Pancreas (tissue), 10 donors: ENCODE data around the gene JSRP1. TPM values are rescaled to one million over a fixed set of nuclear protein-coding genes. Genes with fewer than 3 reads are reported as not detected.
A peak's percentile ranks its signal among the peaks of the same experiment; 100 is the strongest.

Experiments
- ATAC-seq, 4 donors: fragments of 200-7000 bp; cut with Tn5 transposase; one replicate each; pipeline versions ENCODE4 v1.8.0 to v1.9.1; 2020; ENCODE audit warnings: mild to moderate bottlenecking in 4 of 4, moderate library complexity in 4 of 4
- DNase-seq, 6 donors: peaks; one replicate each; pipeline ENCODE4 v3.0.0-alpha.2; 2020
- FAIRE-seq: peaks from 2 replicates; lab custom pipeline; 2012; peaks lifted over from hg19 to GRCh38; lab: Jason Lieb, UNC
- H3K27ac ChIP-seq, 4 donors: fragments of 200-600 bp; sonication (generic); 1 replicate in 3 of 4; 2 replicates in 1 of 4; pipeline versions ENCODE4 v1.5.0 to v1.8.0; 2020
- H3K27me3 ChIP-seq, 4 donors: fragments of 200-600 bp; one replicate each; pipeline ENCODE4 v1.8.0; 2021
- H3K36me3 ChIP-seq, 3 donors: fragments of 200-600 bp; sonication (generic) in 1 of 3; one replicate each; pipeline versions ENCODE4 v1.5.0 to v1.8.0; 2020 to 2021
- H3K4me1 ChIP-seq, 3 donors: fragments of 200-600 bp; one replicate each; pipeline ENCODE4 v1.8.0; 2021
- H3K4me3 ChIP-seq, 4 donors: fragments of 200-600 bp; sonication (generic) in 2 of 4; one replicate each; pipeline versions ENCODE4 v1.5.0 to v1.8.0; 2020 to 2021
- H3K9me3 ChIP-seq, 4 donors: fragments of 200-600 bp; one replicate each; pipeline ENCODE4 v1.8.0; 2021
- CTCF ChIP-seq, 4 donors: fragments of 200-600 bp; sonication (generic) in 3 of 4; IDR thresholded peaks; one replicate each; pipeline versions ENCODE4 v1.5.0 to v1.8.0; 2021; ENCODE audit warnings: antibody characterized with exemption in 4 of 4
- WGBS, 2 donors: extraction: QIAGEN DNeasy Blood & Tissue Kit; methylation state at CpG; one replicate each; pipeline ENCODE4 v1.1.7; 2013; 5-methylcytosine and 5-hydroxymethylcytosine counted together
- intact Hi-C, 3 donors: fragments of 100-400 bp; cut with DNase I; formaldehyde crosslinking; loops; one replicate each; pipeline versions ENCODE4 v1.11.1 to v1.14.2; 2022
- polyA plus RNA-seq, 2 donors: library from polyadenylated mRNA; stranded (reverse); fragments of 200-250 nt; gene quantifications; one replicate each; pipeline ENCODE4 v1.2.3, GENCODE V29; 2013
- total RNA-seq, 6 donors: library from RNA; stranded (reverse); fragmentation: NEBNext Ultra II Directional in 4 of 6; extraction: Animal tissue kit (Norgen Biotek cat#: 25700) in 4 of 6; gene quantifications; one replicate each; pipeline versions ENCODE4 v1.2.1 to v1.2.4, GENCODE V29; 2021 to 2023
- donor health status: healthy with polysubstance abuse.
- donor health status: DM: no; HTN: no; CAD: no; lungs with moderate emphysema.
- donor health status: DM: no; HTN: no; CAD: no.
- donor health status: control.
- donor health status: control.
- donor health status: Bipolar disorder and iron deficiency.
- donor health status: DM: yes; HTN: yes; CAD: no.
- donor health status: DM: no; HTN: no; CAD: no.
- donor health status: DM: no; HTN: no; CAD: no.
- donor health status: DM: yes; HTN: yes; CAD: no.

JSRP1 gene
- total and polyA plus RNA-seq, 8 donors = 0.29 to 4.0 (median 1.0) TPM; not detected in 2

- DNase-seq (peak in 2 of 6 donors; percentile 23 to 47), FAIRE-seq (no peak), ATAC-seq (no peak)
- 22 to 41% methylated on average over 34 of the region's 34 CpGs for WGBS, 2 donors
- peak overlapping the region in 3 of 4 donors; percentile 7 to 64 (median 41) for H3K27ac ChIP-seq
- peak overlapping the region in 2 of 4 donors; percentile 25 to 33 for H3K4me3 ChIP-seq
- no peaks in the 10 kb centered on the region for H3K9me3 ChIP-seq
- peaks cover 4 to 19% (median 19%) of the 10 kb centered on the region in 3 donors for H3K36me3 ChIP-seq
- peaks cover 12 to 42% (median 31%) of the 10 kb centered on the region in 3 donors for H3K4me1 ChIP-seq
- no peak for TF ChIP-seq CTCF (IDR thresholded peaks at IDR 0.05)
- no peaks in the 10 kb centered on the region for H3K27me3 ChIP-seq
- intact Hi-C loops = loop anchor here in 1 of 3 donors (5.0 to 10.0 kb wide), 2 partner anchors 32 to 85 kb away; partner anchors contain the start of gene AP3D1
Measured at GRCh38 chr19:2239771-2240770, 16.1 kb downstream of the JSRP1 start.

GRCh38 chr19:2239173-2239572 lies 17.0 kb downstream of the JSRP1 start:
- Histone ChIP-seq H3K9me3 (no peaks in the 10 kb centered on the region), H3K27ac (peak overlapping the region in 2 of 4 donors; percentile 41 to 64), H3K27me3 (no peaks in the 10 kb centered on the region), H3K36me3 (peaks cover 0 to 10% (median 10%) of the 10 kb centered on the region in 3 donors), H3K4me3 (peak overlapping the region in 1 of 4 donors; percentile 33), H3K4me1 (peaks cover 12 to 48% (median 38%) of the 10 kb centered on the region in 3 donors)
- DNase-seq (peak in 1 of 6 donors; percentile 14), ATAC-seq (no peak), FAIRE-seq (no peak)
- intact Hi-C loops = loop anchor here in 1 of 3 donors (5.0 to 10.0 kb wide), 2 partner anchors 33 to 84 kb away; partner anchors contain the start of gene AP3D1
- no peak for TF ChIP-seq CTCF (IDR thresholded peaks at IDR 0.05)
- 57 to 62% methylated on average over 10 of the region's 10 CpGs for WGBS, 2 donors

- no peak for DNase-seq
- intact Hi-C loops = loop anchor here in 1 of 3 donors (5.0 to 10.0 kb wide), 2 partner anchors 34 to 83 kb away; partner anchors contain the start of gene AP3D1
- no peak for FAIRE-seq
- no peak for TF ChIP-seq CTCF (IDR thresholded peaks at IDR 0.05)
- no peaks in the 10 kb centered on the region for H3K27me3 ChIP-seq
- 73 to 87% methylated on average over 6 of the region's 6 CpGs for WGBS, 2 donors
- H3K27ac ChIP-seq = no peak overlapping the region
- H3K36me3 ChIP-seq = peaks cover 0 to 10% (median 0%) of the 10 kb centered on the region in 3 donors
- no peak for ATAC-seq
- peak overlapping the region in 3 of 4 donors; percentile 92 to 96 (median 95) for H3K4me3 ChIP-seq
- H3K4me1 ChIP-seq = peaks cover 12 to 48% (median 38%) of the 10 kb centered on the region in 3 donors
- H3K9me3 ChIP-seq = no peaks in the 10 kb centered on the region
Measured at GRCh38 chr19:2237869-2238153, 18.4 kb downstream of the JSRP1 start.

- FAIRE-seq (no peak), ATAC-seq (no peak), DNase-seq (peak in 1 of 6 donors; percentile 29)
- H3K4me3 ChIP-seq = peak overlapping the region; percentile 82 to 96 (median 94)
- peak overlapping the region; percentile 96 to 100 (median 98) for H3K27ac ChIP-seq
- TF ChIP-seq CTCF (IDR thresholded peaks at IDR 0.05) = no peak
- H3K9me3 ChIP-seq = no peaks in the 10 kb centered on the region
- H3K36me3 ChIP-seq = peaks cover 0 to 10% (median 0%) of the 10 kb centered on the region in 3 donors
- H3K4me1 ChIP-seq = peaks cover 12 to 48% (median 38%) of the 10 kb centered on the region in 3 donors
- 40 to 46% methylated on average over 41 to 43 of the region's 43 CpGs for WGBS, 2 donors
- no peaks in the 10 kb centered on the region for H3K27me3 ChIP-seq
- intact Hi-C loops = loop anchor here in 1 of 3 donors (5.0 to 10.0 kb wide), 2 partner anchors 35 to 82 kb away; partner anchors contain the start of gene AP3D1
Measured at GRCh38 chr19:2237051-2237868, 19.0 kb downstream of the JSRP1 start.
